Embryonic facial prominence (tissue), 1 donor: ENCODE measurements around the gene DMXL2.
"Not testable (repeated sequence)": the region's sequence is repeated elsewhere in the genome, so short reads cannot be mapped to it uniquely, and the experiment has no call there.

ENCODE experiments used
- DNase-seq: peaks from one replicate; pipeline ENCODE4 v3.0.0-alpha.2; 2016; ENCODE audit errors: extremely low spot score

DMXL2 gene

DNA sequence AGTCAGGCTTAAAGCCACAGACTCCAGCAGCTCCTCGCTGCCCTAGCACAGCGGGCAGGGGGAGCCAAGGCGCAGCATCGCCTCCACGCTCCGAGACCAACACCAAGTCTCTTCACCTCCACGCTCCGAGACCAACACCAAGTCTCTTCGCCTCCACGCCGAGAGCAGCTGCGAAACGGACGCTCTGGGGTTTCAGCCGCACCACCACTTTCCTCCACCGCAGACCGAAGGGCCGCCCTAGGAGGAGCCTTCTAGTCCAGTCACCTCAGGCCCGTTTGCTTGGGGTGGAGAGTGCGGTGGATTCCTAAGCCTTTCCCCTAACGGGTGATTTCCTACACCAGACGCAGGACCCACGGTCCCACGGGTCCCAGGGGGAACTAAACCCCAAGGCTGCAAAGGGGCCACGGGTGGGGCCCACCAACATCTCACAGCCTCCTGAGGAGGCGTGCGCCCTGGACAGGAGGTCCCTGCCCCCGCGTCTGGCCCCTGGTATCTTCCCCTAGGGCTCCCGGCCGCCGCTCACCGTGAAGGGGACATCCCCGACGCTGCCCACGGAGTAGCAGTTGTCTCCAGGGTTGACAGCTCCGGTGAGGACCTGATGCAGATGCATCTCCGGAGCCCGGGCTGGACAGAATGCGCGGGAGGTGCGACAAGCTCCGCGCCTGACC lies 501 bp downstream of the DMXL2 start:
- DNase-seq = peak; percentile 12

DNA sequence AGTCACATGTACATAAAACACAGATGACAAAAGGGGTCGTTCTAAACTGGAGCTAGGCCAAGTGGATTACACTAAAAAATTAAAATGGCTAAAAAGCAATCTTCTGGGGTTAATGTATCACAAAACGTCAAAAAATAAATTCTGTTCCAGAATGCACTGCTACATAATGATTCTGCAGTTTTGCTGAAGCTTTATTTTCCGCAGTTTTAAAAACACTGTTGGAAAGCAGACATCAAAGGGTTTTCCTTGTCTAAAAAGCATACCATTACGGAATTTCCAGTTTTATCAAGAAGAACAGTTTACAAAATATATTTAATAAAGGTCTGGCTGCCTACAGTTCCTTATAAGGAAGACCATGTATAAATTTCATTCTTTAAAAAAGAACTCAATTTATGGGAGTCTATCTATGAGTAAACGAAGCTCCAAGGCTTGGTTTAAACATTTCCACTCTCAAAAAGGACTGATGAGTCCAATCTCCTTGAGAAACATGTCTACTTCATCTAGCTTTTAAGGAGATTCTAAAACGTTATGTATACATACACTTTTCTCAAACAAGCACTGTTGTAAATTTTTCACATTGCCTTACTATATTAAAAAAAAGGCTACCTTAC lies 1.3 kb downstream of the DMXL2 start:
- no peak for DNase-seq

DNA sequence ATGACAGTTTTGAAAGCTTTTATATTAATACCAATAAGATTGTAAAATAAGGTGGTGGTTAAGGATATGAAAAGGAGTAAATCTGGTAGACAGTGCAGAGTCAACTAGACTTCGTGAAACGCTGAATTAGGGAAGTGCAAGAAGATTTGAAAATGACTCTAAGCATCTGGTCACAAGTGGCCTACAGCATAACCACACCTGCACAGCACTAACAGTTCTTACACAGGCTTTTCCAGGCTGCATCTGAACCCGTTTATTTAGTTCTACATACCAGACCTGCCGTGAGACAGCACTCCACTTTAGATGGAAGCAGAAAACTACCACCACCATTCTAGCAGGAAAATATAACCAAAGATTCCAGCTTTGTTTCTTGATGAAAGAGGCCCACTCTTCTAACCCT lies 1.9 kb downstream of the DMXL2 start:
- no peak for DNase-seq

DNA sequence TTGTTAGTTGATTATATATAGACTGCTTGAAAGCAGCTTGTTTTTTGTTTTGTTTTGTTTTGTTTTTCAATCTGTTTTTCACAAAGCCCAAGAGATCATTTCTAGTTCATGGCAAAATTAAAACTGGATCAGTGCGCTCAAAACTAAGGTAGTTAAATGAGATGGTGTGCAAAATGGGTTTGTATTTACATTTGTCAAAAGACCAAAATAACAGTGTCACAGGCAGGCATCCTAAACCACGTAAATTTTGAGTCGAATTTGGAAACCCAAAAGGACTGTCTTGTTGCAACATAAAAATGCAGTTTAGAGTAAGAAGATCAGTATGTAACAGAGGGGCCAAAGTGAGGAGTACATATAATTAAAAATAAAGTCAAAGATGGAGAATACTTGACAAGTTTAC lies 2.4 kb downstream of the DMXL2 start:
- DNase-seq = no peak

DNA sequence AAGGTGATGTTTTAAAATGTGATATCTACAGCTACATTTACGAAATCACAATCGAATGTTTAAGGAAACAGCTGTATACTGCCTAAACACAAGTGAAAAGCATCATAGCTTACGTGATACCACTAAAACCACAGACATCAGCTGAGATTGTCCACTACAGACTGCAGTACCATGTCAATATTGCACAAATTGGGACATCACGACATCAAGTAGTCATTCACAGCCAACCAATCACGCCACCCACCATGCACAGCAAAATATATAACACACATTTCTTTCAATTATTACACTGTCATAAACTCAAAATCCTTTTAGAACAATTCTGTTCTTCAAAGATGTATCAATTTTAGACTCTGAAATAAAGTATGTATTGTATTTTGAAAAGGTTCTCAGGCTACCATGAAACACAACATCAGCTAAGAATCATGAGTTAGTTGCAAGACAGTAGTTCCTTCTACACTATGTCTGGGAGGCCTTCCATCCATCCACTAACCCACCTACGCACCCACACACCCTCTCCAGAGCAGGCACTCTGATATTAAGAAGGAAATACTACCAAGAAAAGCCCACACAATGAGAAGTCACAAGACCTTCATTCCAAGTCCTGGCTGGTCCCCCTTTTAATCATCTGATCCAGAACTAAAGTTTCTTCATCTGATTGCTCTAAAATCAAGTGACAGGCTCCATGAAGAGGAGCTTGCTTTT lies 3.1 kb downstream of the DMXL2 start:
- DNase-seq = no peak

DNA sequence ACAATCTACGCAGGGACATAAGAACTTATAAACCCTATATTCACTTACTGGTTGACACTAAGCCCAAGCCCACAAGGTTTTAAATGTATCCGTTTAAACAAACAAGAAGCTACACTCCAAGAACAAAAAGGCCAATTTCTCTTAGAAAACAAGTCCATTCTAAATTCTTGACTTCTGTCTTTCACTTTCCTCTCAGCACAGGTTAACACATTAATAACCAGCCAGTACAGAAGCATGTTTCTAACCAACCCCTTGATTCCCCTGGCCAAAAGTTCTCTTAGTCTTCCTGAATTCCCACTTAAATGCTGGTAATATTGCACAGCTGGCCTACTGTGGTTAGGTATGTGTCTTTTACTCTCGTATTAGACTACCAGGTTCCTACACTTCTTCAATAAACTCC lies 4.7 kb downstream of the DMXL2 start:
- DNase-seq = no peak

DNA sequence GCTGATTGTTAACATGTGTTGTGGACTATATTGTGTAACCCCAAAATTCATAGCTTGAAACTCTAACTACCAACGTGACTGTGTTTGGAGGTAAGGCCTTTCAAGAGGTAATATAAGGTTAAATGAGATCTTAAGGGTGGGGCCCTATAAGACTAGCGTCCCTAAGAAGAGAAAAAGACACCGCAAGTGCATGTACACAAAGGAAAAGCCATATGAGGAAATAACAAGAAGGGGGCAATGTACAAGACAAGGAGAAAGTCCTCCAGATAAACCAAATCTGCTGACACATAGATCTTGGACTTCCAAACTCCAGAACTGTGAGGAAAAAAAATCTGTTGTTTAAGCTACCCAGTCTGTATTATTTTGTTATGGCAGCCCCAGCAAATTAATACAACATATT lies 8.6 kb downstream of the DMXL2 start:
- DNase-seq = no peak

DNA sequence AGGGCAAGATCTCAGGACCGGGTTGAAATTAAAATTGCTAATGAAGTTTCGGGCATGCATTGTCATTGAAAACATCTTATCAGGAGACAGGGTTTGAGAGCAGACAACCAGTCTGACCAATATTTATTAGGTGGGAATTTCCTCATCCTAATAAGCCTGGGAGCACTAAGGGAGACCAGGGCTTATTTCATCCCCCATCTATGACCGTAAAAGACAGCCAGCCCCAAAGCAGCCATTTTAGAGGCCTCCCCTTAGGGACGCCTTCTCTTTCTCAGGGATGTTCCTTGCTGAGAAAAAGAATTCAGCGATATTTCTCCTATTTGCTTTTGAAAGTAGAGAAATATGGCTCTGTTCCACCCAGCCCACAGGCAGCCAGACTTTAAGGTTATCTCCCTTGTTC lies 9.9 kb downstream of the DMXL2 start:
- not testable (repeated sequence) for DNase-seq

DNA sequence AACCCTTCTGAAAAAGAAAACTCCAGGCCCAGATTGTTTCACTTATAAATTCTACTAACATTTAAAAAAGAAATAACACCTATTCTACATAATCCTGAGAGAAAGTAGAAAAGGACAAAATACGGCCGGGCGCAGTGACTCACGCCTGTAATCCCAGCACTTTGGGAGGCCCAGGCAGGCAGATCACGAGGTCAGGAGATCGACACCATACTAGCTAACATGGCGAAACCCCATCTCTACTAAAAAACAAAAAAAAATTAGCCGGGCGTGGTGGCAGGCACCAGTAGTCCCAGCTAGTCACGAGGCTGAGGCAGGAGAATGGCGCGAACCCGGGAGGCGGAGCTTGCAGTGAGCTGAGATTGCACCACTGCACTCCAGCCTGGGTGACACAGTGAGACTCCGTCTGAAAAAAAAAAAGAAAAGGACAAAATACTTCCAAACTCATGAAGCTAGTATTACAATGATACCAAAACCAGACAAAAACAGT lies 19.1 kb downstream of the DMXL2 start:
- DNase-seq = not testable (repeated sequence)

DNA sequence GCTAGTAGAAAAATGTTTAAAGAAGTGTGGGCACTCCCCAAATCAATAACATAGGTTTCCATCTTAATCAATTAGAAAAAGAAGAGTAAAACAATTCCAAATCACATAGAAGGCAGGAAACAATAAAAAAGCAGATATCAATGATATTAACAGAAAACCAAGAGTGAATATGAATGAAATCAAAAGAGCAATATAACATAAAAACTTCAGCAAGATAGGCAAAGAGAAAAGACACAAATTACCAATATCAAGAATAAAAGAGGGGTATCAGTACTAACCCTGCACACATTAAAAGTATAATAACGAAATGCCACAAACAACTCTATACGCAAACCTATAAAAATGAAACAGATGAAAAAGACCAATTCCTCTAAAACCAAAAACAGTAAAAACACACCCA lies 19.6 kb downstream of the DMXL2 start:
- DNase-seq = no peak

DNA sequence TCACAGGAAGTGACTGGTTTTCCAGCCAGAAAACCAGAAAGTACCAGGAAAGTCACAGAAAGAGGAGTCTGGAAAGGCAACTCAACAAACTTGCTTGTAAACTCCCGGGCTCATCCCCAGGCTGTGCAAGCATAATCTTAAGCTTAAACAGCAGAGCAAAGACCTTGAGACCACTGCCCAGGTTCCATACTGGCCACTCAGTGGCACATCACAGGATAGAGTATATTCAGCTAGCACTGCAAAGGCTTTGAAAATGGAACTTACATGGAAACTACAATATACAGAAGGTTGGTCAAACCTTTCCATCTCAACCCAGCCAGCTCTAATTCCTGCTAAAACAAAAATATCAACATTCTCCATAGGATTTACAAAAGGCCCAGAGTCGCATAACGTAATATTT lies 20.1 kb downstream of the DMXL2 start:
- no peak for DNase-seq

DNA sequence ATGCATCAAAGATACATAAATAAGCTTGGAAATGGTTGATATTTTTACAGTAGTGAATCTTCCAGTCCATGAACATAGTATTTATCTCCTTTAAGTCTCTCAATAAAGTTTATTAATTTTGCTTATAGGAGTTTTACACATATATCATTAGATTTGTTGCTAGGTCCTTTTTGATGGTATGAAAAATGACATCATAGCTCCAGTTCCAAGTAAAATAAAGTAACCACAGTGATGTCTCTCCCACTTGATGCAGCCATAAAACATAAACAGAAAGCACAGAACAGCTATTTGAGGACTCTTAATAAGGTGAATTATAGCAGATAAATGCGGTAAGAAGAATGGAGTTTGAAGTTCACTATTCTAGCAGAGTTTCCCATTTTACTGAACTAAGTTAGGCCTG lies 20.8 kb downstream of the DMXL2 start:
- no peak for DNase-seq

DNA sequence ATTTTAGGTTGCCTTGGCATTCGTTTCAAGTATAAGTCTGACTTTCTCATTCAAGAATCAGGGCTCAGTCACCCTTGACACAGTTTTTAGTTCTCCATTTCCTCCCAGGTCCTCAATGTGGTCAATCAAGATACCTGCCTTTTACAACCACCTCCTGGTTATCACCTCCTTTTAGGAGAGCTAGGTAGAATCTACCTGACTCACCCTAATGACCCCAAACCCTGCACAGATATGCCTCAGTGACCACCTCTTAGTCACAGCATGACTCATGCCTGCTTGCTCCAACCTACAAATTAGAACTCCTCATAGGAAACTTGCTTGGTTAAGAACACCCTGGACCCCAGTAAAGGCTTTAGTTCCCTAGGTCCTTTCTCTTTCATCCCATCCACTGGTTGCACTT lies 22.5 kb downstream of the DMXL2 start:
- no peak for DNase-seq

DNA sequence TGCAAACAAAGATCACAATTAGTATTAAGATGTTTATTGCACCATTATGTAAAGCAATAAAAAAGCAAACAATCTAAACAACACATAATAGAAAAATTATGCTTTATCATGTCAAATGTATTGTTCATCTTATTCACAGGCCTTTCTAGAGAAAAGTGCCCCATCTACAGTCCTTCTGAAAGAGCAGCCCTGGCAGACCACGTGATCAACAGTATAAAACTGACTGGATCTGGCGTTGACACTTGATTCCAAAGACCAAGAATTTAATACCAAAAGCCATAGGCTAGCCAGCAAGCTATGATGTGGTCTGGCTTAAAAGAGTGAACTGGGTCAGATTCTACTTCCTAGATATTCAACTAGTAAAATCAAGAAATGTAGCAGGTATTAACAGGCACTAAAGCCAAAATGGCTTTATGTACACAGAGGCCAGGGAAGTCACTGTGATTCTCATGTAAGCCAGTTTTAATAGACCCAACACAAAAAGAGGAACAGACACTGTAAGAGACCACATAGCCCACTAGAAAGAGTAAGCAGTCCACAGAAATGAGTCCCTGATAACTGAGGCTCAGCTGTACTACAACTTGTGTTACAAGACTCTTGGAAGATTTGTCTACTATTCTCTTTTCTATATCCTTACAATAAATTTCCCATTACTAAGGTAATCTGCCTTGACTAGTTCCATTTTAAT lies 32.5 kb downstream of the DMXL2 start:
- DNase-seq = no peak

DNA sequence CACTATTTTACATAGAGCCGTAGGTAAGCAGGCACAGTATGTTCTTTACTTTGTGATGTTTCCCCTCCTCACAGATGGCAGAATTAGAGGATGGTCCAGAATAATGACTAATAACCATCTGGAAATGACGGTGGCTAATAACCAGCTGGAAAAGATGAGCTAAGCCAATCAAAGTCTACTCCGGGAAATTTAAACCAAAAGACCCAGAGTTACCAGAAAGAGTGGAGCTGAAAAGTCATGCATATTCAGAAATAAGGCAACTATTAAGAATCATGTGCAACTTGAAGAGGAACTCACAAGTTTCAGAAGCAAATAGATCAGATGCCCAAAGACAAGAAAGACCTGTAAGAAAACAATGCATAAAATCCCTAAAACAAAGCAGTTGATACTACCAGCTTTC lies 33.6 kb downstream of the DMXL2 start:
- DNase-seq = no peak

DNA sequence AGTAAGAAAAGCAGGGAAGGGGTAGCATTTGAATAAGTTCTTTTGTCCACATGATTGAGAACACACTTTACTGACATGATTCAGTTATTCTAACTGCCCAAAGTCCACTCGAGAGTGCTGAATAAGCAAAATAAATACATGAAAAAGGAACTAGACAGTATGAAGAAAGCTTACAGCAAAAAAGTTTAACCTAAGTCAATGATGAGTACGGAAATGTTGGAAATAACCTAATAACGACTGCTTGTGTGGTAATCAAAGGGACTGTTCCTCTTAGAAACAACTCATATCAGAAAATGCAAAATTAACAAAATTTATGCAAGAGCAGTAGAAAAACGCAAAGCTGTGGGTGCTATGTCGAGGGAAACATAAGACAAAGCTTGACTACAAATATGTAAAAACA lies 36.6 kb downstream of the DMXL2 start:
- DNase-seq = no peak

DNA sequence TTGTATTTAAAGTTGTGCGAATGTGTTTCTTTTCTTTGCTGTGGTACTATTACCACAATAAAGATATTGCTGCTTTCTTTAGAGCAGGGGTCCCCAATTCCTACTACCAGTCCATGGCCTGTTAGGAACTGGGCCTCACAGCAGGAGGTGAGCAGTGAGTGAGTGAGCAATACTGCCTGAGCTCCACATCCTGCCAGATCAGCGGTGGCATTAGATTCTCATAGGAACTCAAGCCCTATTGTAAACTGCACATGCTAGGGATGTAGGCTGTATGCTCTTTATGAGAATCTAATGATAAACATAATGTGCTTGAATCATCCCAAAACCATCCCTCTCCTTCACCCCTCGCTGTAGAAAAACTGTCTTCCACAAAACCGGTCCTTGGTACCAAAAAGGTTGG lies 41.6 kb downstream of the DMXL2 start:
- no peak for DNase-seq

DNA sequence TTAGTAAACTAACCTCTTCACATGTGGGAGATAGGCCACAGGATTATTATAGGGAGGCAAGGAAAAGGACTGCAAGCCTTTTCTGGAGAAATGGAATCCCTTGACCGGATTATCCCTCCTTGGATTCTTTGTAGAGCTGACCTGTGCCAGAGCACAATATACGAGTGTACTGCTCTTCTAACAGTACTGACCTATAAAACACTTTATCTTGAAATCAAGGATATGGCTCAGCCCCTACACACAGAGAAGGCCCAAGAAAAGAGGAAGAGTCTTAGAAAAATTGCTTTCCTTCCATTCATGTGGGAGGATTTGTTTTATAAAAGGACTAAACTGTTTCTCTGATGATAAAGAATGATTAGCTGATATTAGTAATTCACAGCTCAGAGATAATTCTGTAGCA lies 42.2 kb downstream of the DMXL2 start:
- DNase-seq = no peak

DNA sequence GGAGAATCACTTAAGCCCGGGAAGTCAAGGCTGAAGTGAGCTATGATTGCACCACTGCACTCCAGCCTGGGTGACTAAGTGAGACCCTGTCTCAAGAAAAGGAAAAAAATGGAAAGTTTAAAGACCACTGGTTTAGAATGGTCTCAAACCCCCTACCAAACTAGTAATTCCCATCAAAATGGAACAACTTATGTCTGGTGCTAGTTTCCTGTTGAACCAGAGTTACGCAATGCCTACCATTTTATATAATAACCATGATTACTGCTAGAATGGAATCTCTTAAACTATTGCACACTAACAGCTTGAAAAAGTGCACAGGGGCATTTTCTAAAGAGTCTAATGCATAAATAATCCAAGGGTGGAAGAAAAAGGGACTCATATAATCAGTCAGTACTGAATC lies 43.6 kb downstream of the DMXL2 start:
- DNase-seq = no peak

DNA sequence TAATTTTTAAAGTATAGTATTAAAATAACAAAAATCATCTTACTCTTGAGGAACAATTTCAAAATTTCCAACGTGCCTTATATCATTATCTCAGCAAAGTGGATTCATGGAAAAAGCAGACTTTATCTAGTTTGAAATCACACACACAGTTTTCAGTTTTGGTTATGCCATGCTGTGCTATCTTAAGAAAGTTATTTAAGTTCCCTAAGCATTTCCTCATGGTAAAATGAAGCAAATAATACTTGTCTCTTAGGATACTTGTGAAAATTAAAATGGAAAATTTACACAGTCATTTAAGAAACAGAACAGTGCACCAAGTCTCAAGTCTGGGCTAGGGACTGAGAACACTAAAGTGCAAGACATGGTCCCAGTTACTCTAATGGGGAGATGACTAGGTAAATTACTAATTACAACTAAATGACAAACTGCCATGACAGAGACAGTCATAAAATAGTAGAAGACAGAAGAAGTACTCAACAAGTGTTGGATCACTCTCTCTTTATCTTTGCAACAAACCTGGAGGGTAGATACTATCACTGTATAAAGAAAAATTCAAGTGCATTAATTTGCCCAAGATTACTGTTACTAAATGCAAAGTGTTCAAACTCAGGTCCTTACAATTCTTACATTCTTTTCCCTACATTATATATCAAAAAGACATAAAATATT lies 44.8 kb downstream of the DMXL2 start:
- no peak for DNase-seq

DNA sequence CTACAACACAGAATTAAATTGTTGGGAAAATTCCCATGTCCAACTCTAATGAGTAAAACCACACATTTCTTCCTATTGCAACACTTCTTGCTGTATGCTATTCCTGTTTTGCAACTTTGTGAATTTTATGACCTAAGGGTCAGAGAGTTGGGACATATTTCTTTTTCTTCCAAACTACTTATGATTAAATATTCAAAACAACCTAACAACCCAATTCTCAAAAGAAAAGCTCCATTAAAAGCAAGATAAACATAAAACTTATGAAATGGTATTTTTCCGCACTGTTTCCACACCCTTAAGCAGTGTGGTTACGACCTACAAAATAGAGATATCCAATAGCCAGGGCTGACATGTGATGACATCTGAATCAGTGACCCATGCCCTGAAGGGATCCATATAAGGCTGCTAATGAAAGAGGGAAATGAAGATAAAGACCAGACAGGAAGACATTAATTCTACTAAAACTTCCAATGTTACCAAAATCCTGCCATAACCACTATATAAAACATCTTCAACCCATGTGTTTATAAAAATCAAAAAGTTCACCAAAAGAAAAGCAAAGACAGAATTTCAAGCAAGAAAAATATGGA lies 45.6 kb downstream of the DMXL2 start:
- DNase-seq = no peak
